Keratinocyte (primary cell): ENCODE data around the gene NUDT1. TPM values are rescaled to one million over a fixed set of nuclear protein-coding genes. Genes with fewer than 3 reads are reported as not detected.

Experiments used
- DNase-seq: peaks from one replicate; pipeline ENCODE4 v3.0.0-alpha.2; 2011; ENCODE audit warnings: low read depth, missing footprints, low spot score
- FAIRE-seq: peaks from 2 replicates; lab custom pipeline; 2011; peaks lifted over from hg19 to GRCh38; lab: Jason Lieb, UNC
- H2AFZ ChIP-seq: 2 replicates; pipeline ENCODE4 v1.6.0; 2012; ENCODE audit warnings: low read length, control low read depth, inconsistent platforms; ENCODE audit not compliant: control insufficient read depth
- H3K27ac ChIP-seq: 2 replicates; pipeline ENCODE4 v1.5.1; 2011; ENCODE audit warnings: low read length; ENCODE audit not compliant: control insufficient read depth, insufficient read depth
- H3K27me3 ChIP-seq: 3 replicates; pipeline ENCODE4 v1.6.0; 2011; ENCODE audit warnings: low read length; ENCODE audit not compliant: control insufficient read depth, insufficient read depth; ENCODE audit errors: extremely low read depth
- H3K36me3 ChIP-seq, 2 experiments: 2 replicates in 1 of 2; 3 replicates in 1 of 2; pipeline ENCODE4 v1.5.1; 2011; ENCODE audit warnings: low read length in 2 of 2, mild to moderate bottlenecking in 1 of 2; ENCODE audit not compliant: control insufficient read depth in 2 of 2, insufficient read depth in 2 of 2; ENCODE audit errors: extremely low read depth in 1 of 2
- H3K4me1 ChIP-seq: 3 replicates; pipeline ENCODE4 v1.5.1; 2011; ENCODE audit warnings: low read length; ENCODE audit not compliant: control insufficient read depth, insufficient read depth; ENCODE audit errors: extremely low read depth
- H3K4me2 ChIP-seq: 3 replicates; pipeline ENCODE4 v1.6.0; 2011; ENCODE audit warnings: low read depth, low read length; ENCODE audit not compliant: control insufficient read depth, insufficient read depth; ENCODE audit errors: extremely low read depth
- H3K4me3 ChIP-seq, 3 experiments: fragments of 200-600 bp in 1 of 3; sonication (generic) in 1 of 3; 2 replicates in 2 of 3; 3 replicates in 1 of 3; pipeline ENCODE4 v1.5.1; 2011 to 2016; ENCODE audit warnings: low read length in 3 of 3, mild to moderate bottlenecking in 3 of 3, control low read depth in 2 of 3, inconsistent platforms in 1 of 3, low read depth in 1 of 3, mixed read lengths in 1 of 3, mixed run types in 1 of 3, moderate library complexity in 1 of 3; ENCODE audit not compliant: control insufficient read depth in 2 of 3, insufficient read depth in 2 of 3; ENCODE audit errors: extremely low read depth in 1 of 3
- H3K79me2 ChIP-seq: 2 replicates; pipeline ENCODE4 v1.6.0; 2012; ENCODE audit warnings: low read length; ENCODE audit not compliant: control insufficient read depth, insufficient read depth
- H3K9ac ChIP-seq: 3 replicates; pipeline ENCODE4 v1.6.0; 2011; ENCODE audit warnings: low read length; ENCODE audit not compliant: control insufficient read depth, insufficient read depth; ENCODE audit errors: extremely low read depth
- H3K9me1 ChIP-seq: 3 replicates; pipeline ENCODE4 v1.6.0; 2011; ENCODE audit warnings: low read length; ENCODE audit not compliant: control insufficient read depth, insufficient read depth; ENCODE audit errors: extremely low read depth
- H3K9me3 ChIP-seq: 2 replicates; pipeline ENCODE4 v1.5.1; 2012; ENCODE audit warnings: low read depth, low read length; ENCODE audit not compliant: control insufficient read depth
- H4K20me1 ChIP-seq: 3 replicates; pipeline ENCODE4 v1.6.0; 2011; ENCODE audit warnings: low read length; ENCODE audit not compliant: control insufficient read depth, insufficient read depth; ENCODE audit errors: extremely low read depth
- EZH2 ChIP-seq: IDR thresholded peaks from one replicate; pipeline ENCODE4 v1.6.1; 2012; ENCODE audit warnings: inconsistent platforms, mild to moderate bottlenecking, low read length, moderate library complexity
- dilution Hi-C: fragments of 300-500 bp; cut with MboI; formaldehyde crosslinking; loops from one replicate; pipeline ENCODE4 v1.7.0; 2020; ENCODE audit warnings: low sequenced_read_pairs; ENCODE audit not compliant: extremely low pct_ligation_motif_present
- polyA plus RNA-seq, 5 experiments: library from polyadenylated mRNA; depleted of rRNA in 3 of 5; stranded (reverse) in 3 of 5; stranded (forward) in 1 of 5; unstranded in 1 of 5; fragments of >200 nt; gene quantifications; 1 replicate in 1 of 5; 2 replicates in 3 of 5; 3 replicates in 1 of 5; pipeline versions ENCODE4 v1.2.1 to v1.2.3, GENCODE V29; 2011 to 2012; ENCODE audit warnings: missing spikeins in 2 of 5, low read depth in 1 of 5, low replicate concordance in 1 of 5
- TF ChIP-seq, protein P1 (sequence below), 3 experiments: IDR thresholded peaks in 1 of 3; conservative IDR thresholded peaks in 1 of 3; optimal IDR thresholded peaks in 1 of 3; 2 replicates in 2 of 3; 3 replicates in 1 of 3; pipeline versions ENCODE3 to v1.5.1; 2011; ENCODE audit warnings: low read length in 3 of 3, mild to moderate bottlenecking in 3 of 3, moderate library complexity in 2 of 3, control low read depth in 1 of 3, inconsistent platforms in 1 of 3; ENCODE audit not compliant: insufficient read depth in 2 of 3; ENCODE audit errors: extremely low read depth in 1 of 3

NUDT1 gene
- polyA plus RNA-seq, 1 donor (not counting 4 experiments of a cell fraction or from before 2014, with no cell fraction given), result 21.9 TPM

GRCh38 chr7:2232766-2233520, 9.1 kb upstream of the NUDT1 start, which contains the start of gene MAD1L1:
MAD1L1 (minus strand) TSS chr7:2232945; CDS start chr7:2230133, 2,812 bp downstream.
- H3K36me3 ChIP-seq, result peaks cover 14 to 23% of the 10 kb centered on the region in 2 experiments
- peak within 1 kb of the TSS; percentile 84 to 91 (median 85) for H3K4me3 ChIP-seq
- H2AFZ ChIP-seq, result peak within 1 kb of the TSS; percentile 75
- H3K4me1 ChIP-seq, result peaks cover 19% of the 10 kb centered on the region
- dilution Hi-C loops, result no loop called here
- DNase-seq (peak; percentile 30), FAIRE-seq (no peak)
- TF ChIP-seq, protein P1, sequence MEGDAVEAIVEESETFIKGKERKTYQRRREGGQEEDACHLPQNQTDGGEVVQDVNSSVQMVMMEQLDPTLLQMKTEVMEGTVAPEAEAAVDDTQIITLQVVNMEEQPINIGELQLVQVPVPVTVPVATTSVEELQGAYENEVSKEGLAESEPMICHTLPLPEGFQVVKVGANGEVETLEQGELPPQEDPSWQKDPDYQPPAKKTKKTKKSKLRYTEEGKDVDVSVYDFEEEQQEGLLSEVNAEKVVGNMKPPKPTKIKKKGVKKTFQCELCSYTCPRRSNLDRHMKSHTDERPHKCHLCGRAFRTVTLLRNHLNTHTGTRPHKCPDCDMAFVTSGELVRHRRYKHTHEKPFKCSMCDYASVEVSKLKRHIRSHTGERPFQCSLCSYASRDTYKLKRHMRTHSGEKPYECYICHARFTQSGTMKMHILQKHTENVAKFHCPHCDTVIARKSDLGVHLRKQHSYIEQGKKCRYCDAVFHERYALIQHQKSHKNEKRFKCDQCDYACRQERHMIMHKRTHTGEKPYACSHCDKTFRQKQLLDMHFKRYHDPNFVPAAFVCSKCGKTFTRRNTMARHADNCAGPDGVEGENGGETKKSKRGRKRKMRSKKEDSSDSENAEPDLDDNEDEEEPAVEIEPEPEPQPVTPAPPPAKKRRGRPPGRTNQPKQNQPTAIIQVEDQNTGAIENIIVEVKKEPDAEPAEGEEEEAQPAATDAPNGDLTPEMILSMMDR (optimal IDR thresholded peaks at IDR 0.05 in 1 of 3, IDR thresholded peaks at IDR 0.05 in 1 of 3, conservative IDR thresholded peaks at IDR 0.05 in 1 of 3; ENCODE audit: extremely low read depth in 1 of 3, insufficient read depth in 2 of 3, low read length in 3 of 3), result no peak
- TF ChIP-seq EZH2, result no peak
- no peaks in the 10 kb centered on the region for H3K27me3 ChIP-seq
- H3K9ac ChIP-seq, result peak within 1 kb of the TSS; percentile 85
- peak within 1 kb of the TSS; percentile 95 for H3K4me2 ChIP-seq
- H4K20me1 ChIP-seq, result no peaks in the 10 kb centered on the region
- no peaks in the 10 kb centered on the region for H3K9me1 ChIP-seq
- H3K9me3 ChIP-seq, result no peaks in the 10 kb centered on the region
- H3K27ac ChIP-seq, result peak within 1 kb of the TSS; percentile 63
- peaks cover 37% of the 10 kb centered on the region for H3K79me2 ChIP-seq

- no peak for TF ChIP-seq EZH2
- TF ChIP-seq, protein P1 (optimal IDR thresholded peaks at IDR 0.05 in 1 of 3, IDR thresholded peaks at IDR 0.05 in 1 of 3, conservative IDR thresholded peaks at IDR 0.05 in 1 of 3; ENCODE audit: extremely low read depth in 1 of 3, insufficient read depth in 2 of 3, low read length in 3 of 3), result no peak
- Histone ChIP-seq H3K4me3 (no peak overlapping the region), H3K4me1 (peaks cover 22% of the 10 kb centered on the region), H2AFZ (no peak overlapping the region), H3K4me2 (no peak overlapping the region), H4K20me1 (no peaks in the 10 kb centered on the region), H3K27ac (no peak overlapping the region), H3K9me1 (no peaks in the 10 kb centered on the region), H3K79me2 (peaks cover 36% of the 10 kb centered on the region), H3K36me3 (peaks cover 19 to 26% of the 10 kb centered on the region in 2 experiments), H3K9ac (no peak overlapping the region), H3K9me3 (no peaks in the 10 kb centered on the region), H3K27me3 (no peaks in the 10 kb centered on the region)
- FAIRE-seq, result no peak
- no peak for DNase-seq
- dilution Hi-C loops, result no loop called here
Measured at GRCh38 chr7:2233926-2234325, 8.1 kb upstream of the NUDT1 start.
